DMS153 treated with DMSO at 0.1 percent for 48 hours (cell line): ENCODE results near the gene PIGL.
"Not testable (repeated sequence)": the region's sequence is repeated elsewhere in the genome, so short reads cannot be mapped to it uniquely, and the experiment has no call there.

Experiments
- DNase-seq: peaks from one replicate; lab custom pipeline; 2025; ENCODE audit not compliant: unreplicated experiment; lab: John Stamatoyannopoulos, UW

PIGL gene

GRCh38 chr17:16304830-16305229 lies 87.8 kb downstream of the PIGL start:
- no peak for DNase-seq

GRCh38 chr17:16306211-16306610 lies 89.2 kb downstream of the PIGL start:
- no peak for DNase-seq

GRCh38 chr17:16312061-16312460 lies 95.1 kb downstream of the PIGL start:
- DNase-seq = not testable (repeated sequence)

- no peak for DNase-seq
These were observed 96.4 kb downstream of the PIGL start for GRCh38 chr17:16313139-16314090.

GRCh38 chr17:16314189-16314588 lies 97.2 kb downstream of the PIGL start:
- DNase-seq = no peak

- no peak for DNase-seq
These were observed 97.8 kb downstream of the PIGL start for GRCh38 chr17:16314859-16315258.

GRCh38 chr17:16319969-16320368 lies 103.0 kb downstream of the PIGL start:
- DNase-seq = no peak

- DNase-seq = no peak
These were observed 105.6 kb downstream of the PIGL start for GRCh38 chr17:16322636-16323035.

GRCh38 chr17:16325964-16326363 lies 109.0 kb downstream of the PIGL start:
- DNase-seq = no peak

GRCh38 chr17:16327018-16327417 lies 110.0 kb downstream of the PIGL start:
- DNase-seq = no peak

- DNase-seq = no peak
These were observed 112.0 kb downstream of the PIGL start for GRCh38 chr17:16328997-16329396.

GRCh38 chr17:16329519-16330271 lies 112.7 kb downstream of the PIGL start:
- DNase-seq = no peak

GRCh38 chr17:16338391-16338790 lies 121.4 kb downstream of the PIGL start:
- no peak for DNase-seq

- DNase-seq = no peak
These were observed 122.4 kb downstream of the PIGL start for GRCh38 chr17:16339402-16339801.

GRCh38 chr17:16339959-16340358 lies 122.9 kb downstream of the PIGL start:
- DNase-seq = no peak

- no peak for DNase-seq
These were observed 126.0 kb downstream of the PIGL start for GRCh38 chr17:16342979-16343378.

- no peak for DNase-seq
These were observed 126.6 kb downstream of the PIGL start for GRCh38 chr17:16343569-16343968.

- no peak for DNase-seq
These were observed 128.6 kb downstream of the PIGL start for GRCh38 chr17:16345565-16345964.

- no peak for DNase-seq
These were observed 129.8 kb downstream of the PIGL start for GRCh38 chr17:16346721-16347271.

GRCh38 chr17:16348586-16348985 lies 131.6 kb downstream of the PIGL start:
- no peak for DNase-seq

- DNase-seq = no peak
These were observed 132.4 kb downstream of the PIGL start for GRCh38 chr17:16349431-16349830.

- DNase-seq = no peak
These were observed 134.8 kb downstream of the PIGL start for GRCh38 chr17:16351831-16352230.
